ENCODE data around the gene MPV17L2. TPM values are rescaled to one million over a fixed set of nuclear protein-coding genes. Genes with fewer than 3 reads are reported as not detected.

The MPV17L2 gene
- total and polyA plus RNA-seq, 4 donors = 3.6 to 28.0 (median 14.1) TPM

DNA sequence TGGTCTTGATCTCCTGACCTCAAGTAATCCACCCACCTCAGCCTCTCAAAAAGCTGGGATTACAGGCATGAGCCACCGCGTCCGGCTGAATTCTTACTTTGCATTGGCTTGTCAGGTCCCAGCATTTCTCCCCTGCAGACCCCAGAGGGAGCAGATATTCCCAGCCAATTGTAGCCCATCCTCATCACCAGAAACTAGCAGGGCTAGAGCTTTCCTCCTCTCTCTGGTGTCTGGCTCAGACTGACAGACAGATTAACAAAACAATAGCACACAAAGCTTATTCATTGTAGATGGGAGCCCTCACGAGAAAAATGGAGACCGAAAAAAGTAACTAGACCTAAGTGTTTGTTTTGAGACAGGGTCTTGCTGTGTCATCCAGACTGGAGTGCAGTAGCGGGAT lies 7.5 kb upstream of the MPV17L2 start:
- TF ChIP-seq FOXA1 (IDR thresholded peaks at IDR 0.05) = no peak
- TF ChIP-seq NR2F2 (IDR thresholded peaks at IDR 0.05) = no peak
- TF ChIP-seq, protein P1, sequence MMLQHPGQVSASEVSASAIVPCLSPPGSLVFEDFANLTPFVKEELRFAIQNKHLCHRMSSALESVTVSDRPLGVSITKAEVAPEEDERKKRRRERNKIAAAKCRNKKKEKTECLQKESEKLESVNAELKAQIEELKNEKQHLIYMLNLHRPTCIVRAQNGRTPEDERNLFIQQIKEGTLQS (IDR thresholded peaks at IDR 0.05) = no peak
- no peak for TF ChIP-seq JUND (IDR thresholded peaks at IDR 0.05)
- TF ChIP-seq FOXA2 (IDR thresholded peaks at IDR 0.05) = no peak
- no peak for TF ChIP-seq GABPA (IDR thresholded peaks at IDR 0.05 in 1 of 2, conservative IDR thresholded peaks at IDR 0.05 in 1 of 2)
- TF ChIP-seq SP1 (IDR thresholded peaks at IDR 0.05) = no peak
- 86% methylated on average over 6 of the region's 6 CpGs for WGBS
- no peak for DNase-seq (ENCODE audit: low spot score)

DNA sequence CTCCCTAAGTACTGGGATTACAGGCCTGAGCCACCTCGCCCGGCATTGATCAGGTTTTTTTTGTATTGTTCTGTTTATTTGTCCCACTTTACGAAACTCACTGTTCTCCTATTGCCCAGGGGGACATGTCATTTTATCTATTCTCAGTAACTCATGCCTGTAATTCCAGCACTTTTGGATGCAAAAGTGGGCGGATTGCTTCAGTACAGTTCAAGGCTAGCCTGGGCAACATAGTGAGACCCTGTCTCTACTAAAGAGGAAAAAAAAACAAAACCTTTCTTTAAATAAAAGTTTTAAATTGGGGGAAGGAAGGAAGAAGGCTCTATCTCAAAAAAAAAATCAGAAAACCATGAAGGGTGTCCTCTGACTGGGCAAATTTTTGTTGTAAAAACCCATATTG lies 2.7 kb upstream of the MPV17L2 start:
- Histone ChIP-seq H3K27ac (ENCODE audit: low read depth in 1 of 2, low read length in 2 of 2) (no peak overlapping the region), H3K9ac (ENCODE audit: low read depth in 1 of 2, low read length in 2 of 2) (no peak overlapping the region), H3K27me3 (ENCODE audit: control insufficient read depth in 4 of 4, insufficient read depth in 4 of 4, low read length in 3 of 4) (no peaks in the 10 kb centered on the region), H3K4me3 (ENCODE audit: low read depth in 1 of 3, low read length in 3 of 3) (no peak overlapping the region), H3K9me3 (ENCODE audit: control insufficient read depth in 4 of 4, low read length in 3 of 4) (no peaks in the 10 kb centered on the region), H3K36me3 (ENCODE audit: control insufficient read depth in 4 of 4, insufficient read depth in 3 of 4, low read depth in 1 of 4, low read length in 3 of 4) (no peaks in the 10 kb centered on the region), H3K4me1 (ENCODE audit: control insufficient read depth in 4 of 4, insufficient read depth in 4 of 4, low read length in 3 of 4) (peaks cover 7 to 19% (median 14%) of the 10 kb centered on the region in 4 donors)
- no peak for TF ChIP-seq FOXA1 (IDR thresholded peaks at IDR 0.05)
- TF ChIP-seq, protein P1 (IDR thresholded peaks at IDR 0.05) = no peak
- TF ChIP-seq SP1 (IDR thresholded peaks at IDR 0.05) = no peak
- no peak for TF ChIP-seq HNF4G (IDR thresholded peaks at IDR 0.05)
- TF ChIP-seq, protein P2, sequence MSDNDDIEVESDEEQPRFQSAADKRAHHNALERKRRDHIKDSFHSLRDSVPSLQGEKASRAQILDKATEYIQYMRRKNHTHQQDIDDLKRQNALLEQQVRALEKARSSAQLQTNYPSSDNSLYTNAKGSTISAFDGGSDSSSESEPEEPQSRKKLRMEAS (IDR thresholded peaks at IDR 0.05) = no peak
- no peak for TF ChIP-seq JUND (IDR thresholded peaks at IDR 0.05)
- no peak for TF ChIP-seq GABPA (IDR thresholded peaks at IDR 0.05 in 1 of 2, conservative IDR thresholded peaks at IDR 0.05 in 1 of 2)
- no peak for TF ChIP-seq FOXA2 (IDR thresholded peaks at IDR 0.05)
- TF ChIP-seq, protein P3, sequence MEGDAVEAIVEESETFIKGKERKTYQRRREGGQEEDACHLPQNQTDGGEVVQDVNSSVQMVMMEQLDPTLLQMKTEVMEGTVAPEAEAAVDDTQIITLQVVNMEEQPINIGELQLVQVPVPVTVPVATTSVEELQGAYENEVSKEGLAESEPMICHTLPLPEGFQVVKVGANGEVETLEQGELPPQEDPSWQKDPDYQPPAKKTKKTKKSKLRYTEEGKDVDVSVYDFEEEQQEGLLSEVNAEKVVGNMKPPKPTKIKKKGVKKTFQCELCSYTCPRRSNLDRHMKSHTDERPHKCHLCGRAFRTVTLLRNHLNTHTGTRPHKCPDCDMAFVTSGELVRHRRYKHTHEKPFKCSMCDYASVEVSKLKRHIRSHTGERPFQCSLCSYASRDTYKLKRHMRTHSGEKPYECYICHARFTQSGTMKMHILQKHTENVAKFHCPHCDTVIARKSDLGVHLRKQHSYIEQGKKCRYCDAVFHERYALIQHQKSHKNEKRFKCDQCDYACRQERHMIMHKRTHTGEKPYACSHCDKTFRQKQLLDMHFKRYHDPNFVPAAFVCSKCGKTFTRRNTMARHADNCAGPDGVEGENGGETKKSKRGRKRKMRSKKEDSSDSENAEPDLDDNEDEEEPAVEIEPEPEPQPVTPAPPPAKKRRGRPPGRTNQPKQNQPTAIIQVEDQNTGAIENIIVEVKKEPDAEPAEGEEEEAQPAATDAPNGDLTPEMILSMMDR (IDR thresholded peaks at IDR 0.05; ENCODE audit: low read depth, low read length, missing input control) = no peak
- no peak for TF ChIP-seq NR2F2 (IDR thresholded peaks at IDR 0.05)
- TF ChIP-seq, protein P4, sequence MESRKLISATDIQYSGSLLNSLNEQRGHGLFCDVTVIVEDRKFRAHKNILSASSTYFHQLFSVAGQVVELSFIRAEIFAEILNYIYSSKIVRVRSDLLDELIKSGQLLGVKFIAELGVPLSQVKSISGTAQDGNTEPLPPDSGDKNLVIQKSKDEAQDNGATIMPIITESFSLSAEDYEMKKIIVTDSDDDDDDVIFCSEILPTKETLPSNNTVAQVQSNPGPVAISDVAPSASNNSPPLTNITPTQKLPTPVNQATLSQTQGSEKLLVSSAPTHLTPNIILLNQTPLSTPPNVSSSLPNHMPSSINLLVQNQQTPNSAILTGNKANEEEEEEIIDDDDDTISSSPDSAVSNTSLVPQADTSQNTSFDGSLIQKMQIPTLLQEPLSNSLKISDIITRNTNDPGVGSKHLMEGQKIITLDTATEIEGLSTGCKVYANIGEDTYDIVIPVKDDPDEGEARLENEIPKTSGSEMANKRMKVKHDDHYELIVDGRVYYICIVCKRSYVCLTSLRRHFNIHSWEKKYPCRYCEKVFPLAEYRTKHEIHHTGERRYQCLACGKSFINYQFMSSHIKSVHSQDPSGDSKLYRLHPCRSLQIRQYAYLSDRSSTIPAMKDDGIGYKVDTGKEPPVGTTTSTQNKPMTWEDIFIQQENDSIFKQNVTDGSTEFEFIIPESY (IDR thresholded peaks at IDR 0.05) = no peak
- TF ChIP-seq, protein P5, sequence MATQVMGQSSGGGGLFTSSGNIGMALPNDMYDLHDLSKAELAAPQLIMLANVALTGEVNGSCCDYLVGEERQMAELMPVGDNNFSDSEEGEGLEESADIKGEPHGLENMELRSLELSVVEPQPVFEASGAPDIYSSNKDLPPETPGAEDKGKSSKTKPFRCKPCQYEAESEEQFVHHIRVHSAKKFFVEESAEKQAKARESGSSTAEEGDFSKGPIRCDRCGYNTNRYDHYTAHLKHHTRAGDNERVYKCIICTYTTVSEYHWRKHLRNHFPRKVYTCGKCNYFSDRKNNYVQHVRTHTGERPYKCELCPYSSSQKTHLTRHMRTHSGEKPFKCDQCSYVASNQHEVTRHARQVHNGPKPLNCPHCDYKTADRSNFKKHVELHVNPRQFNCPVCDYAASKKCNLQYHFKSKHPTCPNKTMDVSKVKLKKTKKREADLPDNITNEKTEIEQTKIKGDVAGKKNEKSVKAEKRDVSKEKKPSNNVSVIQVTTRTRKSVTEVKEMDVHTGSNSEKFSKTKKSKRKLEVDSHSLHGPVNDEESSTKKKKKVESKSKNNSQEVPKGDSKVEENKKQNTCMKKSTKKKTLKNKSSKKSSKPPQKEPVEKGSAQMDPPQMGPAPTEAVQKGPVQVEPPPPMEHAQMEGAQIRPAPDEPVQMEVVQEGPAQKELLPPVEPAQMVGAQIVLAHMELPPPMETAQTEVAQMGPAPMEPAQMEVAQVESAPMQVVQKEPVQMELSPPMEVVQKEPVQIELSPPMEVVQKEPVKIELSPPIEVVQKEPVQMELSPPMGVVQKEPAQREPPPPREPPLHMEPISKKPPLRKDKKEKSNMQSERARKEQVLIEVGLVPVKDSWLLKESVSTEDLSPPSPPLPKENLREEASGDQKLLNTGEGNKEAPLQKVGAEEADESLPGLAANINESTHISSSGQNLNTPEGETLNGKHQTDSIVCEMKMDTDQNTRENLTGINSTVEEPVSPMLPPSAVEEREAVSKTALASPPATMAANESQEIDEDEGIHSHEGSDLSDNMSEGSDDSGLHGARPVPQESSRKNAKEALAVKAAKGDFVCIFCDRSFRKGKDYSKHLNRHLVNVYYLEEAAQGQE (IDR thresholded peaks at IDR 0.05) = no peak
- TF ChIP-seq HNF4A (conservative IDR thresholded peaks at IDR 0.05) = no peak
- no peak for TF ChIP-seq YY1 (IDR thresholded peaks at IDR 0.05)
- TF ChIP-seq RAD21 (IDR thresholded peaks at IDR 0.05) = no peak
- no peak for TF ChIP-seq RXRA (IDR thresholded peaks at IDR 0.05)
- no peak for TF ChIP-seq EGR1 (IDR thresholded peaks at IDR 0.05; ENCODE audit: low read depth in 2 of 2)
- no peak for TF ChIP-seq TAF1 (conservative IDR thresholded peaks at IDR 0.05)
- WGBS = 92% methylated on average over 4 of the region's 4 CpGs
- DNase-seq (ENCODE audit: low spot score) = no peak

More for the DNA sequence above, 7.5 kb upstream of the MPV17L2 start:
- Histone ChIP-seq H3K4me1 (ENCODE audit: control insufficient read depth in 4 of 4, insufficient read depth in 4 of 4, low read length in 3 of 4) (no peaks in the 10 kb centered on the region), H3K27ac (ENCODE audit: low read depth in 1 of 2, low read length in 2 of 2) (no peak overlapping the region), H3K27me3 (ENCODE audit: control insufficient read depth in 4 of 4, insufficient read depth in 4 of 4, low read length in 3 of 4) (no peaks in the 10 kb centered on the region), H3K9me3 (ENCODE audit: control insufficient read depth in 4 of 4, low read length in 3 of 4) (no peaks in the 10 kb centered on the region), H3K36me3 (ENCODE audit: control insufficient read depth in 4 of 4, insufficient read depth in 3 of 4, low read depth in 1 of 4, low read length in 3 of 4) (no peaks in the 10 kb centered on the region), H3K9ac (ENCODE audit: low read depth in 1 of 2, low read length in 2 of 2) (no peak overlapping the region), H3K4me3 (ENCODE audit: low read depth in 1 of 3, low read length in 3 of 3) (no peak overlapping the region)
